H1 (cell line): ENCODE measurements around the gene MYLK4. TPM values are rescaled to one million over a fixed set of nuclear protein-coding genes. Genes with fewer than 3 reads are reported as not detected.
A peak's percentile ranks its signal among the peaks of the same experiment; 100 is the strongest.

Experiments used
- CTCF ChIA-PET: fragments of 300-600 bp; sonication (Branson Sonifier 250); formaldehyde crosslinking; loops from one replicate; lab custom pipeline; 2021; ENCODE audit not compliant: partially characterized antibody; lab: Charles Lee
- POLR2A ChIA-PET: fragments of 300-600 bp; sonication (Branson Sonifier 250); formaldehyde crosslinking; loops from one replicate; lab custom pipeline; 2021; ENCODE audit warnings: inconsistent platforms; ENCODE audit not compliant: partially characterized antibody; lab: Charles Lee
- DNase-seq, 2 experiments: peaks; one replicate each; pipeline versions ENCODE4 v3.0.0 to v3.0.0-alpha.2; 2010 to 2022; ENCODE audit warnings: low spot score in 2 of 2, low read depth in 1 of 2, mixed read lengths in 1 of 2
- FAIRE-seq: peaks from 2 replicates; lab custom pipeline; 2011; peaks lifted over from hg19 to GRCh38; lab: Jason Lieb, UNC
- H2AFZ ChIP-seq: 2 replicates; pipeline ENCODE4 v1.8.1; 2012; ENCODE audit warnings: low read length, inconsistent platforms
- H2AK5ac ChIP-seq: 2 replicates; pipeline ENCODE4 v1.6.1; 2013; ENCODE audit warnings: low read depth, low read length
- H2BK120ac ChIP-seq: replicated peaks from 2 replicates; pipeline ENCODE3; 2013; ENCODE audit warnings: low read depth, low read length, inconsistent platforms
- H2BK12ac ChIP-seq: 2 replicates; pipeline ENCODE4 v1.6.1; 2013; ENCODE audit warnings: low read depth, low read length
- H2BK15ac ChIP-seq: 2 replicates; pipeline ENCODE4 v1.6.1; 2013; ENCODE audit warnings: low read length
- H2BK20ac ChIP-seq: 2 replicates; pipeline ENCODE4 v1.6.1; 2013; ENCODE audit warnings: low read length
- H2BK5ac ChIP-seq: 2 replicates; pipeline ENCODE4 v1.6.1; 2013; ENCODE audit warnings: low read depth, low read length
- H3K14ac ChIP-seq: 2 replicates; pipeline ENCODE4 v1.6.1; 2013; ENCODE audit warnings: inconsistent platforms; ENCODE audit not compliant: insufficient read length
- H3K18ac ChIP-seq: 2 replicates; pipeline ENCODE4 v1.6.1; 2013; ENCODE audit warnings: low read length; ENCODE audit errors: extremely low read depth
- H3K23ac ChIP-seq: 2 replicates; pipeline ENCODE4 v1.6.1; 2013; ENCODE audit warnings: inconsistent platforms; ENCODE audit not compliant: insufficient read length
- H3K23me2 ChIP-seq: 2 replicates; pipeline ENCODE4 v1.6.1; 2013; ENCODE audit warnings: low read depth, low read length
- H3K27ac ChIP-seq: 2 replicates; pipeline ENCODE4 v1.6.1; 2011; ENCODE audit warnings: low read depth, low read length, inconsistent platforms
- H3K27me3 ChIP-seq, 4 experiments: replicated peaks in 1 of 4; 1 replicate in 1 of 4; 2 replicates in 3 of 4; pipeline versions ENCODE4 v1.6.1 to v1.8.1; 2011 to 2013; ENCODE audit warnings: low read length in 3 of 4, mild to moderate bottlenecking in 3 of 4, inconsistent platforms in 2 of 4, mixed read lengths in 2 of 4, moderate library complexity in 1 of 4; ENCODE audit not compliant: control insufficient read depth in 3 of 4, insufficient read depth in 3 of 4; ENCODE audit errors: extremely low read depth in 1 of 4
- H3K36me3 ChIP-seq, 4 experiments: 2 replicates each; pipeline versions ENCODE4 v1.6.1 to v1.8.1; 2011 to 2013; ENCODE audit warnings: mild to moderate bottlenecking in 4 of 4, low read length in 3 of 4, moderate library complexity in 2 of 4, control low read depth in 1 of 4, inconsistent platforms in 1 of 4; ENCODE audit not compliant: insufficient read depth in 4 of 4, control insufficient read depth in 2 of 4
- H3K4ac ChIP-seq: replicated peaks from 2 replicates; pipeline ENCODE3; 2013; ENCODE audit warnings: low read length, low read depth, mixed read lengths, inconsistent platforms; ENCODE audit not compliant: insufficient read length
- H3K4me1 ChIP-seq, 4 experiments: replicated peaks in 1 of 4; 1 replicate in 1 of 4; 2 replicates in 3 of 4; pipeline versions ENCODE4 v1.6.1 to v1.8.1; 2011 to 2013; ENCODE audit warnings: low read length in 3 of 4, inconsistent platforms in 2 of 4, mixed read lengths in 1 of 4; ENCODE audit not compliant: insufficient read depth in 4 of 4, control insufficient read depth in 3 of 4
- H3K4me2 ChIP-seq, 2 experiments: 2 replicates each; pipeline versions ENCODE4 v1.6.1 to v1.8.1; 2011 to 2013; ENCODE audit warnings: low read depth in 2 of 2, low read length in 2 of 2, control low read depth in 1 of 2, inconsistent platforms in 1 of 2, mild to moderate bottlenecking in 1 of 2; ENCODE audit not compliant: insufficient read depth in 1 of 2
- H3K4me3 ChIP-seq, 4 experiments: fragments of 200-600, 300-600 bp in 1 of 4; sonication (generic), shearing (Covaris generic), sonication (Bioruptor Twin) in 1 of 4; 2 replicates each; pipeline versions ENCODE4 v1.5.1 to v1.8.1; 2011 to 2016; ENCODE audit warnings: low read length in 4 of 4, low read depth in 3 of 4, control low read depth in 2 of 4, inconsistent platforms in 2 of 4, mild to moderate bottlenecking in 2 of 4, mixed read lengths in 1 of 4, moderate library complexity in 1 of 4; ENCODE audit not compliant: insufficient read depth in 2 of 4; ENCODE audit errors: extremely low read depth in 1 of 4
- H3K56ac ChIP-seq: replicated peaks from 2 replicates; pipeline ENCODE3; 2013; ENCODE audit warnings: low read depth, mild to moderate bottlenecking, mixed read lengths, low read length, inconsistent platforms; ENCODE audit not compliant: insufficient read length
- H3K79me1 ChIP-seq: 2 replicates; pipeline ENCODE4 v1.6.1; 2013; ENCODE audit warnings: low read depth, low read length, control low read depth
- H3K79me2 ChIP-seq, 2 experiments: 2 replicates each; pipeline versions ENCODE4 v1.6.1 to v1.8.1; 2012 to 2013; ENCODE audit warnings: low read length in 2 of 2, mild to moderate bottlenecking in 2 of 2, inconsistent platforms in 1 of 2; ENCODE audit not compliant: insufficient read depth in 2 of 2, control insufficient read depth in 1 of 2
- H3K9ac ChIP-seq, 4 experiments: replicated peaks in 1 of 4; 1 replicate in 1 of 4; 2 replicates in 3 of 4; pipeline versions ENCODE4 v1.6.1 to v1.8.1; 2011 to 2013; ENCODE audit warnings: low read depth in 3 of 4, low read length in 3 of 4, control low read depth in 2 of 4, mild to moderate bottlenecking in 2 of 4, moderate library complexity in 2 of 4, inconsistent platforms in 1 of 4; ENCODE audit errors: extremely low read depth in 1 of 4
- H3K9me3 ChIP-seq, 2 experiments: 2 replicates each; pipeline versions ENCODE4 v1.6.1 to v1.8.1; 2012 to 2013; ENCODE audit warnings: mild to moderate bottlenecking in 2 of 2, moderate library complexity in 2 of 2, control low read depth in 1 of 2, inconsistent platforms in 1 of 2, low read depth in 1 of 2, low read length in 1 of 2, mixed read lengths in 1 of 2; ENCODE audit not compliant: insufficient read depth in 2 of 2
- H4K20me1 ChIP-seq, 2 experiments: replicated peaks in 1 of 2; 2 replicates each; pipeline versions ENCODE3 to v1.8.1; 2011 to 2013; ENCODE audit warnings: inconsistent platforms in 2 of 2, low read length in 2 of 2, mild to moderate bottlenecking in 1 of 2; ENCODE audit not compliant: insufficient read depth in 2 of 2, control insufficient read depth in 1 of 2
- H4K5ac ChIP-seq: 2 replicates; pipeline ENCODE4 v1.6.1; 2013; ENCODE audit warnings: low read length, low read depth, mixed read lengths, inconsistent platforms; ENCODE audit not compliant: insufficient read length
- H4K8ac ChIP-seq: 2 replicates; pipeline ENCODE4 v1.8.0; 2013; ENCODE audit warnings: mild to moderate bottlenecking, moderate library complexity, low read length, inconsistent platforms; ENCODE audit not compliant: insufficient read depth; ENCODE audit errors: extremely low read depth
- H4K91ac ChIP-seq: replicated peaks from 2 replicates; pipeline ENCODE3; 2013; ENCODE audit warnings: low read length, mixed read lengths, inconsistent platforms; ENCODE audit not compliant: insufficient read length
- EP300 ChIP-seq, 2 experiments: IDR thresholded peaks; 1 replicate in 1 of 2; 2 replicates in 1 of 2; pipeline ENCODE4 v1.6.1; 2011 to 2012; ENCODE audit warnings: low read depth in 2 of 2, low read length in 2 of 2, mild to moderate bottlenecking in 2 of 2, borderline replicate concordance in 1 of 2, inconsistent platforms in 1 of 2, moderate library complexity in 1 of 2
- TEAD4 ChIP-seq: IDR thresholded peaks from 2 replicates; pipeline ENCODE4 v1.6.1; 2012; ENCODE audit warnings: low read depth, low read length, inconsistent platforms, mixed read lengths
- WGBS, 2 experiments: shearing (Covaris generic) in 1 of 2; methylation state at CpG; one replicate each; pipeline versions ENCODE4 v1.1.6 to v1.1.7; 2013 to 2015; ENCODE audit warnings: low lambda C conversion rate in 2 of 2, mixed read lengths in 2 of 2, inconsistent platforms in 1 of 2, low coverage in 1 of 2, missing lambda C conversion rate in 1 of 2; ENCODE audit not compliant: insufficient replicate concordance in 2 of 2, insufficient coverage in 1 of 2, insufficient read length in 1 of 2; ENCODE audit errors: extremely low coverage in 1 of 2, missing lambda C conversion rate in 1 of 2; 5-methylcytosine and 5-hydroxymethylcytosine counted together
- polyA plus RNA-seq, 7 experiments: library from polyadenylated mRNA; depleted of rRNA in 3 of 7; stranded (reverse) in 5 of 7; unstranded in 2 of 7; fragments of >200 nt in 5 of 7; fragments of 200-250 nt in 2 of 7; gene quantifications; 1 replicate in 5 of 7; 2 replicates in 1 of 7; 4 replicates in 1 of 7; pipeline versions ENCODE4 v1.2.1 to v1.2.3, GENCODE V29; 2011 to 2013; ENCODE audit warnings: missing spikeins in 2 of 7, mixed read lengths in 2 of 7
- total RNA-seq: library from RNA; stranded (reverse); fragmentation: NEBNext Ultra II Directional; extraction: Animal tissue kit (Norgen Biotek cat#: 25700); gene quantifications from 2 replicates; pipeline ENCODE4 v1.2.1, GENCODE V29; 2021

Gene MYLK4
- total and polyA plus RNA-seq, 2 of the 8 experiments (the other 6 are each of a cell fraction or from before 2014, with no cell fraction given), result 0.11 to 0.17 TPM

DNA sequence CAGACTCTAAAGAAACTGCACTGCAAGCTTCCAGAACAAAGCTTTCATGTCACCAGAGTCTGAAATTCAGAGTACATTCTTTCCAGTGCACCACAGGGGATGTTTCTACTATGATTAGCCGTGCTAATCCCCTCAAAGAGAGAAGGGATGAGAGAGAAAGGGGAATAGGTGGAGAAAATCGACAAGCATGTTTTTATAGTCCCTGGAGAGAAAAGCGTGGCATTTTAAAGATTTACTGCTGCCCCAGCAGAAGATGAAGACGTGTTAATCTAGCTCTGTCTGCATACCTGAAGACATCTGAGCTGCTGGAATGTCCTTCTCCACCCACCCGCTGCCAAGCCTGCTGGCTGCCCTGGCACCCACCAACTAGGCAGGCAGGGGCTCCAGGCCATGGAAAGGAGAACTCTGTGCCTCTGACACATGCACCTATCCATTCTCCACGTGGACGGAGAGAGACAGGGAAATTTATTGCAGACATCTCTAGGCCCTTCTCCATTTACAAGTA lies 4.1 kb downstream of the MYLK4 start:
- no peak overlapping the region for H2BK15ac ChIP-seq
- H3K18ac ChIP-seq, result no peak overlapping the region
- no peak overlapping the region for H3K4me2 ChIP-seq
- POLR2A ChIA-PET, result interaction anchor here (1.3 kb wide), 1 partner anchor 11 kb away, joined by 3 read pairs; no protein-coding TSS in a partner anchor
- H3K79me1 ChIP-seq, result no peaks in the 10 kb centered on the region
- H2BK12ac ChIP-seq, result no peak overlapping the region
- peaks cover 0 to 5% (median 4%) of the 10 kb centered on the region in 4 experiments; a peak in 5 of 7 replicates for H3K4me1 ChIP-seq
- DNase-seq (no peak), FAIRE-seq (no peak)
- H4K5ac ChIP-seq, result no peak overlapping the region
- H3K23ac ChIP-seq, result no peak overlapping the region
- no peak overlapping the region for H4K8ac ChIP-seq
- no peaks in the 10 kb centered on the region for H3K79me2 ChIP-seq
- H3K9ac ChIP-seq, result no peak overlapping the region
- H4K91ac ChIP-seq, result no peak overlapping the region
- 0 out of 2 replicates have a peak, but pooled peaks have one; percentile 24 for TF ChIP-seq TEAD4
- TF ChIP-seq EP300 (IDR thresholded peaks at IDR 0.05; ENCODE audit: borderline replicate concordance in 1 of 2, low read depth in 2 of 2, low read length in 2 of 2), result no peak
- H4K20me1 ChIP-seq, result no peaks in the 10 kb centered on the region
- no peak overlapping the region for H3K4me3 ChIP-seq
- WGBS, 2 experiments, result 64% methylated on average over 7 of the region's 7 CpGs; no CpG with 5 or more reads in 1 of the 2 experiments
- no peak overlapping the region for H2BK20ac ChIP-seq
- H2AFZ ChIP-seq, result no peak overlapping the region
- no peak overlapping the region for H2AK5ac ChIP-seq
- H3K4ac ChIP-seq, result no peak overlapping the region
- no peaks in the 10 kb centered on the region; a peak in 1 of 7 replicates for H3K27me3 ChIP-seq
- CTCF ChIA-PET, result interaction anchor here (0.6 to 9.9 kb wide), 9 partner anchors 8 to 773 kb away, joined by 3 to 163 read pairs (median 3); no protein-coding TSS in a partner anchor
- H3K23me2 ChIP-seq, result no peaks in the 10 kb centered on the region
- H3K56ac ChIP-seq, result no peak overlapping the region
- no peaks in the 10 kb centered on the region for H3K36me3 ChIP-seq
- H3K14ac ChIP-seq, result no peak overlapping the region
- no peak overlapping the region for H2BK120ac ChIP-seq
- H3K27ac ChIP-seq, result no peak overlapping the region
- H2BK5ac ChIP-seq, result no peak overlapping the region
- H3K9me3 ChIP-seq, result no peaks in the 10 kb centered on the region
